ENCODE results near the gene OR6K6. TPM values are rescaled to one million over a fixed set of nuclear protein-coding genes. Genes with fewer than 3 reads are reported as not detected.

The OR6K6 gene, protein sequence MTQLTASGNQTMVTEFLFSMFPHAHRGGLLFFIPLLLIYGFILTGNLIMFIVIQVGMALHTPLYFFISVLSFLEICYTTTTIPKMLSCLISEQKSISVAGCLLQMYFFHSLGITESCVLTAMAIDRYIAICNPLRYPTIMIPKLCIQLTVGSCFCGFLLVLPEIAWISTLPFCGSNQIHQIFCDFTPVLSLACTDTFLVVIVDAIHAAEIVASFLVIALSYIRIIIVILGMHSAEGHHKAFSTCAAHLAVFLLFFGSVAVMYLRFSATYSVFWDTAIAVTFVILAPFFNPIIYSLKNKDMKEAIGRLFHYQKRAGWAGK
- total RNA-seq = not detected

GRCh38 chr1:158754420-158754819 lies at the start of gene OR6K6:
Gene OR6K6, plus strand, starts transcription at chr1:158754720. Its CDS starts 168 bp downstream, at chr1:158754888.
- H3K36me3 ChIP-seq = no peaks in the 10 kb centered on the region
- H3K4me3 ChIP-seq = no peak within 1 kb of the TSS
- H3K4me1 ChIP-seq = no peaks in the 10 kb centered on the region
- TF ChIP-seq CTCF (IDR thresholded peaks at IDR 0.05) = no peak
- no peak for TF ChIP-seq POLR2A (IDR thresholded peaks at IDR 0.05)
- no peaks in the 10 kb centered on the region for H3K9me3 ChIP-seq
- intact Hi-C loops (cut with DNase I) = no loop called here
- no peak for DNase-seq
- WGBS, 2 donors = 62 to 79% methylated on average over 2 of the region's 2 CpGs
- H3K27me3 ChIP-seq = no peaks in the 10 kb centered on the region
- no peak within 1 kb of the TSS for H3K27ac ChIP-seq

DNA sequence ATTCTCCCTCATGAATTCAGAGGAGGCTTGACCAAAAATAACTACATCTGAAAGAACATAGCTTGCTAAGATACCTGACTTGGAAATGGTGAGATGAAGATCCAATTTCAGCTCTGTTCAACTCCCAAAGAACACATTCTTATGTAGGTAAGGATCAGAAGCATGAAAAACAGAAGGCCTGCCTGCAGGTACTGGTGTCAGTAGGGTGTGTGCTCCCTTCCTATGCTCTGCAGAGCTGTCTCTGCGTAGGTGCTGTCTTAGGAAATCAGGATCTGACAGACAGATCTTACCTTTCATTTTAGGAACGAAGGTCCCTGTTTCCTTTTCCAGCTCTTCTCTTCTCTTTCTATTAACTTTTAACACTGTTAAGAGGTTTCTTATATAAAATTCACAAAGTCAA lies 48.4 kb upstream of the OR6K6 start:
- no peak for TF ChIP-seq CTCF (IDR thresholded peaks at IDR 0.05)
- TF ChIP-seq POLR2A (IDR thresholded peaks at IDR 0.05) = no peak
- no peak overlapping the region for H3K4me3 ChIP-seq
- DNase-seq = no peak
- H3K36me3 ChIP-seq = no peaks in the 10 kb centered on the region
- H3K27ac ChIP-seq = no peak overlapping the region
- intact Hi-C loops (cut with DNase I) = no loop called here
- H3K9me3 ChIP-seq = no peaks in the 10 kb centered on the region
- H3K4me1 ChIP-seq = no peaks in the 10 kb centered on the region
- no peaks in the 10 kb centered on the region for H3K27me3 ChIP-seq
- 48 to 79% methylated on average over 2 of the region's 2 CpGs for WGBS, 2 donors

- Histone ChIP-seq H3K27ac (no peak overlapping the region), H3K4me3 (no peak overlapping the region), H3K36me3 (no peaks in the 10 kb centered on the region), H3K4me1 (no peaks in the 10 kb centered on the region), H3K9me3 (no peaks in the 10 kb centered on the region), H3K27me3 (no peaks in the 10 kb centered on the region)
- 49 to 54% methylated on average over 4 of the region's 4 CpGs for WGBS, 2 donors
- no peak for DNase-seq
- TF ChIP-seq POLR2A (IDR thresholded peaks at IDR 0.05) (no peak), CTCF (IDR thresholded peaks at IDR 0.05) (no peak)
- intact Hi-C loops (cut with DNase I) = no loop called here
Measured at GRCh38 chr1:158711098-158711497, 43.4 kb upstream of the OR6K6 start.

- H3K4me3 ChIP-seq = no peak overlapping the region
- no peaks in the 10 kb centered on the region for H3K9me3 ChIP-seq
- H3K36me3 ChIP-seq = no peaks in the 10 kb centered on the region
- intact Hi-C loops (cut with DNase I) = no loop called here
- H3K4me1 ChIP-seq = no peaks in the 10 kb centered on the region
- H3K27me3 ChIP-seq = no peaks in the 10 kb centered on the region
- no peak for DNase-seq
- 5 to 36% methylated on average over 1 of the region's 1 CpG for WGBS, 2 donors
- no peak for TF ChIP-seq CTCF (IDR thresholded peaks at IDR 0.05)
- TF ChIP-seq POLR2A (IDR thresholded peaks at IDR 0.05) = no peak
- no peak overlapping the region for H3K27ac ChIP-seq
Measured at GRCh38 chr1:158714754-158715153, 39.8 kb upstream of the OR6K6 start.

GRCh38 chr1:158716335-158716734 lies 38.2 kb upstream of the OR6K6 start:
- Histone ChIP-seq H3K9me3 (no peaks in the 10 kb centered on the region), H3K36me3 (no peaks in the 10 kb centered on the region), H3K27ac (no peak overlapping the region), H3K4me1 (no peaks in the 10 kb centered on the region), H3K27me3 (no peaks in the 10 kb centered on the region), H3K4me3 (no peak overlapping the region)
- intact Hi-C loops (cut with DNase I) = no loop called here
- TF ChIP-seq CTCF (IDR thresholded peaks at IDR 0.05) = no peak
- TF ChIP-seq POLR2A (IDR thresholded peaks at IDR 0.05) = no peak
- no peak for DNase-seq
- 52 to 62% methylated on average over 1 of the region's 1 CpG for WGBS, 2 donors
